Activated naive CD8-positive, alpha-beta T cell treated with anti-CD3 and anti-CD28 coated beads, Interleukin-2, amount 10 ng/mL, durations not matched to agents 7 days and 5 days (primary cell): ENCODE data around the gene CAMK2D. TPM values are rescaled to one million over a fixed set of nuclear protein-coding genes. Genes with fewer than 3 reads are reported as not detected.
A peak's percentile ranks its signal among the peaks of the same experiment; 100 is the strongest.
"Not testable (repeated sequence)": the region's sequence is repeated elsewhere in the genome, so short reads cannot be mapped to it uniquely, and the experiment has no call there.

Source experiments
- ATAC-seq: fragments of 150-1000 bp; cut with Tn5 transposase; one replicate; pipeline ENCODE4 v1.10.0; 2021; ENCODE audit warnings: low read depth, moderate library complexity
- POLR2A ChIA-PET: fragments of 350-600 bp; sonication (Branson Sonifier 250); formaldehyde crosslinking; loops from one replicate; lab custom pipeline; 2021; ENCODE audit warnings: antibody characterized with exemption; lab: Charles Lee
- DNase-seq: peaks from one replicate; pipeline ENCODE4 v3.0.0; 2021
- H3K27ac Mint-ChIP-seq: one replicate; pipeline ENCODE4 v1.8.0; 2022; ENCODE audit warnings: mild to moderate bottlenecking, mixed read lengths
- H3K27me3 Mint-ChIP-seq: one replicate; pipeline ENCODE4 v1.8.0; 2022; ENCODE audit warnings: mild to moderate bottlenecking, moderate library complexity, mixed read lengths
- H3K36me3 Mint-ChIP-seq: one replicate; pipeline ENCODE4 v1.8.0; 2021; ENCODE audit warnings: mild to moderate bottlenecking, mixed read lengths
- H3K4me1 Mint-ChIP-seq: one replicate; pipeline ENCODE4 v1.8.0; 2021; ENCODE audit warnings: mixed read lengths
- H3K4me3 Mint-ChIP-seq: one replicate; pipeline ENCODE4 v1.8.0; 2022; ENCODE audit warnings: mild to moderate bottlenecking, moderate library complexity, mixed read lengths
- H3K9me3 Mint-ChIP-seq: one replicate; pipeline ENCODE4 v1.8.0; 2021; ENCODE audit warnings: mixed read lengths
- total RNA-seq, 2 experiments: library from RNA; stranded (reverse); gene quantifications; one replicate each; pipeline ENCODE4 v1.2.3, GENCODE V29; 2021

Gene CAMK2D
- total RNA-seq, 2 experiments from 2014 or later = 34.8 to 35.5 TPM

DNA sequence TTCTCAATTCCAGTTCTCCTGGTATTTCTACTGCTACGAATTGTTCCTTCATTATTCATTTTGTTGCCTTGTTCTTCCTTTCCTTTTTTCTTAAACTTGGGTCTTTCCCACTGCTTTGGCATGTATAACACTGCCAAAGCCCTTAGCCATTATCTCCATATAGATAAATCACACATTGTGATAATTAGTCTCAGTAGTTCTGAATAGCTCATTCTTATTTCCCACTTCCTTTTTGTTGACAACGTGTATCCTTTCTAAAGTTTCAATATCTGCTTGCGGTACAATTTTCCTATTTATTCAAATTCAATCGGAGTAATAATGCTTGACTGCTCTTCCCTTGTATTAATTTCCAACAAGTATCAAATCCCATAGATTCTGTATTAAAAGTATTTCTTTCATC lies 14.5 kb upstream of the CAMK2D start:
- peaks cover 15% of the 10 kb centered on the region for H3K4me1 Mint-ChIP-seq
- no peak overlapping the region for H3K4me3 Mint-ChIP-seq
- H3K9me3 Mint-ChIP-seq = no peaks in the 10 kb centered on the region
- no peak overlapping the region for H3K27ac Mint-ChIP-seq
- H3K27me3 Mint-ChIP-seq = no peaks in the 10 kb centered on the region
- ATAC-seq = no peak
- H3K36me3 Mint-ChIP-seq = no peaks in the 10 kb centered on the region
- POLR2A ChIA-PET = no interaction called here
- no peak for DNase-seq

- Mint-ChIP-seq H3K4me1 (peaks cover 16% of the 10 kb centered on the region), H3K4me3 (no peak overlapping the region), H3K27ac (no peak overlapping the region), H3K36me3 (no peaks in the 10 kb centered on the region), H3K27me3 (no peaks in the 10 kb centered on the region), H3K9me3 (peaks cover 1% of the 10 kb centered on the region)
- POLR2A ChIA-PET = no interaction called here
- ATAC-seq (no peak), DNase-seq (no peak)
Observed at GRCh38 chr4:113773756-113774155, 12.2 kb upstream of the CAMK2D start.

DNA sequence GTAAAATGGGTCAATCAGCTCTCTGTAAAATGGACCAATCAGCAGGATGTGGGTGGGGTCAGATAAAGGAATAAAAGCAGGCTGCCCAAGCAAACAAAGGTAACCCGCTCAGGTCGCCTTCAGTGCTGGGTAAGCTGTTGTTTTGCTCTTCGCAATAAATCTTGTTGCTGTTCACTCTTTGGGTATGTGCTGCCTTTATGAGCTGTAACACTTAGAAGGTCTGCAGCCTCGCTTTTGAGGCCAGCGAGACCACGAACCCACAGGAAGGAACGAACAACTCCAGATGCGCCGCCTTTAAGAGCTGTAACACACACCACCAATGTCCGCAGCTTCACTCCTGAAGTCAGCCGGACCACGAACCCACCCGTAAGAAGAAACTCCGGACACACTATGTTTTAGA lies 11.5 kb upstream of the CAMK2D start:
- POLR2A ChIA-PET = interaction anchor here (0.9 kb wide), 1 partner anchor 10 kb away, joined by 3 read pairs; no protein-coding TSS in a partner anchor
- Mint-ChIP-seq H3K27ac (peak overlapping the region; percentile 77), H3K27me3 (no peaks in the 10 kb centered on the region), H3K4me3 (peak overlapping the region; percentile 79), H3K4me1 (peaks cover 18% of the 10 kb centered on the region), H3K9me3 (peaks cover 1% of the 10 kb centered on the region), H3K36me3 (no peaks in the 10 kb centered on the region)
- ATAC-seq = peak; percentile 64
- DNase-seq = peak; percentile 49

- H3K4me1 Mint-ChIP-seq = peaks cover 23% of the 10 kb centered on the region
- no peak overlapping the region for H3K4me3 Mint-ChIP-seq
- ATAC-seq (no peak), DNase-seq (no peak)
- POLR2A ChIA-PET = interaction anchor here (0.9 kb wide), 1 partner anchor 10 kb away, joined by 3 read pairs; no protein-coding TSS in a partner anchor
- no peaks in the 10 kb centered on the region for H3K27me3 Mint-ChIP-seq
- H3K9me3 Mint-ChIP-seq = peaks cover 1% of the 10 kb centered on the region
- no peak overlapping the region for H3K27ac Mint-ChIP-seq
- H3K36me3 Mint-ChIP-seq = no peaks in the 10 kb centered on the region
Observed at GRCh38 chr4:113772319-113772718, 10.8 kb upstream of the CAMK2D start.

DNA sequence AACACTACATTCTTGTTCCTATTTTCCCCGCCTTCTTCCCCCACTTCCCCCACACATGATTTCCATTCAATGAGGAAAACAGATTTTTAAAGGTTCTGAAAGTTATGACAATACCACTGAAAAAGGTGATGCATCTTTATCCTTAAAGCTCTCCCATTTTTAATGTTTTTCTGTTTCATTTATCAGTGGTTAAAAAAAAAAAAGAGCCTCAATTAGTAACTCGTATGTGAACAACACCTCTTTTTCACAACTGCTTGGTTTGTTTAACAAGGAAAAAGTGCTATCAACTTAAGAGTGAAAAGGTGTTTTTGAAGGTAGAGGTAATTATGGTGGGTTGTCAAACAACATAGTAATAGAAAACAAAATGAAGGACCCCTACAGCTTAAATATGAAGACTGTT lies 8.2 kb upstream of the CAMK2D start:
- ATAC-seq = no peak
- peaks cover 29% of the 10 kb centered on the region for H3K4me1 Mint-ChIP-seq
- no peak for DNase-seq
- H3K27me3 Mint-ChIP-seq = no peaks in the 10 kb centered on the region
- H3K36me3 Mint-ChIP-seq = peaks cover 1% of the 10 kb centered on the region
- no peak overlapping the region for H3K27ac Mint-ChIP-seq
- peaks cover 1% of the 10 kb centered on the region for H3K9me3 Mint-ChIP-seq
- POLR2A ChIA-PET = no interaction called here
- H3K4me3 Mint-ChIP-seq = no peak overlapping the region

GRCh38 chr4:113768952-113769351 lies 7.4 kb upstream of the CAMK2D start:
- DNase-seq = no peak
- POLR2A ChIA-PET = no interaction called here
- Mint-ChIP-seq H3K36me3 (peaks cover 1% of the 10 kb centered on the region), H3K4me1 (peaks cover 27% of the 10 kb centered on the region), H3K4me3 (no peak overlapping the region), H3K27ac (no peak overlapping the region), H3K27me3 (no peaks in the 10 kb centered on the region), H3K9me3 (peaks cover 1% of the 10 kb centered on the region)
- ATAC-seq = no peak

DNA sequence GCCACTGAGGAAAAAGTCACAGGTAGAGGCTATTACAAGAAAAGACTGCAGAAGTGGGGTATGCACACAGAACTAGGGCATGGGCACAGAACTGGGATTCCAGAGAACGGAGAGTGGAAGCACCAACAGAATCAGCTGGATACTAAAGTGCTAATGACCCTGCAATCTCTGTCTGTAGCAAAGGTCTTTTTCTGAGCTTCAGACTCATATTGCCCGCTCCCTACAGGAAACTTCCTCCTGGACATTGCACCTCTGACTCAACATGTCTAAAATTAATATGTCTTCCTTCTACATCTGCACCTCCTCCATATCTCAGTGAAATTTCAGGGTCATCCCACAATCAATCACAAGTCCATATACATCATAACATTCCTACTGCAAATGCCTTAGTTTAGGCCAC lies 5.3 kb upstream of the CAMK2D start:
- H3K36me3 Mint-ChIP-seq = peaks cover 1% of the 10 kb centered on the region
- peaks cover 16% of the 10 kb centered on the region for H3K4me1 Mint-ChIP-seq
- peaks cover 1% of the 10 kb centered on the region for H3K9me3 Mint-ChIP-seq
- POLR2A ChIA-PET = no interaction called here
- no peak for ATAC-seq
- DNase-seq = no peak
- H3K4me3 Mint-ChIP-seq = no peak overlapping the region
- H3K27me3 Mint-ChIP-seq = no peaks in the 10 kb centered on the region
- H3K27ac Mint-ChIP-seq = no peak overlapping the region

DNA sequence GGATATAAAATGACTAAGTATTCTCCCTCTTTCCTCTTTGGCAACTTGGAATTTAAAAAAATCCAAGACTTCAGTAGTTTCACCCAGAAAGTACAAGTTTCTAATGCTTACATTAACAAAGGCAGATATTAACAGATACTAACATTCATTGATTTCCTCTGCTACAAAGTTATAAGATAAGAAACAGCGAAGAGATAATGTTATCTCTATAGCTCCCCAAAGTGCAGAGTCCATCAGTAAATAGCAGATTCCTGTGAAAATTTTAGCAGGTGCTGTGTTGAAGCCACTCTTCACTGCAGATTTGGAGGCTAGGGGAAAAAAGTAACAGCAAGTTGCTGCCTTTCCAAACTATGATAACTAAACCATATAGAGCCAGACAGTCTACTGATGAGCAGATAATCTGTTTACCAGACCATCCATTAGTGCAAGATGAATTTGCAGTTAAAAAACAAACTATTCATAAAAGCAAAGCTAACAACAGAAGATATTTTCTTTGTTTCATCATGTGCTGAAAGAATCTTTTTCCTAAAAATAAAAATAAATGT lies 3.3 kb upstream of the CAMK2D start:
- POLR2A ChIA-PET = no interaction called here
- H3K9me3 Mint-ChIP-seq = peaks cover 1% of the 10 kb centered on the region
- no peak for DNase-seq
- peaks cover 4% of the 10 kb centered on the region for H3K36me3 Mint-ChIP-seq
- H3K4me1 Mint-ChIP-seq = peaks cover 15% of the 10 kb centered on the region
- no peak for ATAC-seq
- no peak overlapping the region for H3K4me3 Mint-ChIP-seq
- no peaks in the 10 kb centered on the region for H3K27me3 Mint-ChIP-seq
- no peak overlapping the region for H3K27ac Mint-ChIP-seq

- H3K27ac Mint-ChIP-seq, DNase-seq, H3K4me3 Mint-ChIP-seq, ATAC-seq, H3K9me3 Mint-ChIP-seq, POLR2A ChIA-PET, H3K27me3 Mint-ChIP-seq, H3K36me3 Mint-ChIP-seq: not testable (repeated sequence)
- H3K4me1 Mint-ChIP-seq = peaks cover 15% of the 10 kb centered on the region
Observed at GRCh38 chr4:113763923-113764322, 2.4 kb upstream of the CAMK2D start.

DNA sequence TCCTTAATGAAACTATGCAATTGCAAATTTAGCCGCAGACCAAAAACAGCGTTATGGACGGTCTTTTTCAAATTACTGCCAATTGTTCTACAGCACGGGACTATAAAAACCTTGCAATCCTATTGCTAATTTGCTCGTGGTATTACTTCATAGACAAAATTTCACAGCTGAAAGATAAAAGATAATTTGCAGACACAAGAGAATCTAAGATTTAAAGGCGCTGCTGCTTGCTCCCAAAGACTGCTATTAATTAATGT lies 1.4 kb upstream of the CAMK2D start:
- peak overlapping the region; percentile 90 for H3K4me3 Mint-ChIP-seq
- no peak for ATAC-seq
- DNase-seq = no peak
- peak overlapping the region; percentile 98 for H3K27ac Mint-ChIP-seq
- peaks cover 7% of the 10 kb centered on the region for H3K36me3 Mint-ChIP-seq
- POLR2A ChIA-PET = interaction anchor here (1.4 to 3.6 kb wide), 3 partner anchors 10 to 215 kb away, joined by 3 to 23 read pairs (median 17); no protein-coding TSS in a partner anchor
- no peaks in the 10 kb centered on the region for H3K27me3 Mint-ChIP-seq
- no peaks in the 10 kb centered on the region for H3K9me3 Mint-ChIP-seq
- H3K4me1 Mint-ChIP-seq = peaks cover 20% of the 10 kb centered on the region

DNA sequence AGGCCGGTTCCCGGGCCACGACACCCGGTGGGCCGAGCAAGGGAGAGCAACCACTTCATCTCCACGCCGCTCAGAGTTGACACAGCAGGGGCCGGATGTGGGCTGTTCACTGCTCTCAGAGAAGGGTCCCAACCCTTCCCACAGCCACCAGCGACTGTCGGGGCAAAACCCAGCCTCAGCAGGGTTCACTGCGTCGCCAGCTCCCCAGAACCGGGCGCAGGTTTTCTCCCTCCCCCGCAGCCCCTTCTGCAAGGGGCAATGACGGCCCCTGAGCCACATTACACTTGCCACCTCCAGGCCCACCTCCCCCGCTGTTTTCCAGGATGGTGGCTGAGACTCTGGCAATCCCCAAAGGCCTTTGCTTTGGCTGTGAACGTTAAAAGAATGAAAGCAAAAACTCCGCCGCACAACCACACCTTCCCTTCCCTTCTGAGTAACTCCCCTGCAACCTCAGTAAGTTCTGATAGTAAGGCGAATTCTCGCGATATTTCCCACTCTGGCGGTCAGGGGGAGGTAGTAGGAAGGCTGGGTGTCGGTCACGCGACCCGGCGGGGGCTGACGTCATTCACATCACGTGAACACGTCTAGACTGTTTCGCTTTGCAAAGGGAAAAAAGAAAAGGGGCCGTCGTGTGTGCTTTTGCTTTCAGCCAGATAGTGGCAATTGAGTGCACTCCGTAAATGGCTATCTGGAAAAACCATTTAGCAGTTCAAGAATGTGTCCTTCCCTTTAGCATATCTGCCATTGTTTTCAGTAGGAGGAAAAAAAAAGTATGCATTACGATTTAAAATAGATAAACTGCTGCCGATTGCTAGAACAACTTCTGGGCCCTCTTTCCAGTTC lies 869 bp upstream of the CAMK2D start:
- no peaks in the 10 kb centered on the region for H3K9me3 Mint-ChIP-seq
- no peaks in the 10 kb centered on the region for H3K27me3 Mint-ChIP-seq
- ATAC-seq = peak; percentile 74
- peaks cover 9% of the 10 kb centered on the region for H3K36me3 Mint-ChIP-seq
- peak; percentile 94 for DNase-seq
- POLR2A ChIA-PET = interaction anchor here (1.4 to 3.6 kb wide), 3 partner anchors 10 to 215 kb away, joined by 3 to 23 read pairs (median 17); no protein-coding TSS in a partner anchor
- peak overlapping the region; percentile 98 for H3K27ac Mint-ChIP-seq
- H3K4me1 Mint-ChIP-seq = peaks cover 20% of the 10 kb centered on the region
- peak overlapping the region; percentile 90 for H3K4me3 Mint-ChIP-seq

DNA sequence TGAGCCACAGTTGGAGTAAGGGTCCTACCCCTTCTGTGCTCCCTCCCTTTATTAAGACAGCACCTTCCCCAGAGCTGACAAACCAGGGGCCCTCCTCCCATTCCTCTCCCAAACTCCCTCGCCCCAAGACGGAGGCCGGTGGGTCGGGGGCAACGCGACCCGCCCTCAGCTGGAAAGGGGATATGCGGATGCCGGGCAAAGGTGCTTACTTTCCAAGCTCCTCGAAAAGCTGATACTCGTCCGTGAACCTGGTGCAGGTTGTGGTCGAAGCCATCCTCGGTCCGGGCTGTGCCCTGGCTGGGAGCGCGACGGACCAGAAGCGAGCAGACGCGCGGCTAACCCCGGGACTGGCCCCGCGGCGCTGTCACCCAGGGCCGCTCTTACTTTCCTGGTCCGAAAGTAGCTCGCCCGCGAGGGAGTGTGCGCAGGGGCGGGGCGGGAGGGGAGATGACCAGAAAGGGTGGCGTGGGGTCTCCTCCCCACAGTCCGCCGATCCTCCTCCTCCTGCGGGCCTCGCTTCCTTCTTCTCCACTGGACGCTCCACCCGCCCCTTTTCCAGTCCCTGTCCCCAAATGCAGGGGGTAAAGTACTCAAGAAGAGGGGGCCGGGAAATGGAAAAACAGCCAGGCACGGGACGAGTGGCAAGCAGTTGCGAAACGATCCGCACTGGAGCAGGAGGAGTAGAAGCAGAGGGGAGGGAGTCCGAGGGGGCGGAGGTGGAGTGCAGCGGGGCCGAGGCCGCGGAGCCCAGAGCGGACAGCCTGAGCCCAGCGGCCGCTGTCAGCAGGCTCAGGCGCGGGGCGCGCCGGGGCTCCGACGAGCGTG lies 531 bp downstream of the CAMK2D start:
- DNase-seq (peak; percentile 66), ATAC-seq (peak; percentile 3)
- Mint-ChIP-seq H3K27me3 (no peaks in the 10 kb centered on the region), H3K36me3 (peaks cover 7% of the 10 kb centered on the region), H3K4me3 (peak overlapping the region; percentile 99), H3K4me1 (peaks cover 21% of the 10 kb centered on the region), H3K27ac (peak overlapping the region; percentile 98), H3K9me3 (no peaks in the 10 kb centered on the region)
- POLR2A ChIA-PET = interaction anchor here (0.6 to 3.6 kb wide), 7 partner anchors 77 to 1459 kb away, joined by 3 to 23 read pairs (median 3); no protein-coding TSS in a partner anchor

- Mint-ChIP-seq H3K27ac (peak overlapping the region; percentile 98), H3K36me3 (peaks cover 7% of the 10 kb centered on the region), H3K4me1 (peaks cover 23% of the 10 kb centered on the region), H3K27me3 (no peaks in the 10 kb centered on the region), H3K9me3 (no peaks in the 10 kb centered on the region), H3K4me3 (peak overlapping the region; percentile 99)
- ATAC-seq = no peak
- DNase-seq = peak; percentile 52
- POLR2A ChIA-PET = interaction anchor here (0.6 to 3.6 kb wide), 5 partner anchors 124 to 1458 kb away, joined by 3 to 23 read pairs (median 12); no protein-coding TSS in a partner anchor
Observed at GRCh38 chr4:113760094-113760794, 1.3 kb downstream of the CAMK2D start.
